Measurements from ENCODE around the gene CD55.
A peak's percentile ranks its signal among the peaks of the same experiment; 100 is the strongest.

- peak; percentile 59 for TF ChIP-seq CTCF (IDR thresholded peaks at IDR 0.05; ENCODE audit: poor library complexity, severe bottlenecking)
- TF ChIP-seq EZH2 (IDR thresholded peaks at IDR 0.05; ENCODE audit: borderline replicate concordance, insufficient read depth, low read length, poor library complexity, severe bottlenecking), result no peak
- TF ChIP-seq TAF1 (IDR thresholded peaks at IDR 0.05; ENCODE audit: low read depth), result peak; percentile 28
- no peak for TF ChIP-seq EP300 (conservative IDR thresholded peaks at IDR 0.05; ENCODE audit: poor library complexity, severe bottlenecking)
- peak; percentile 36 for TF ChIP-seq SMC3 (conservative IDR thresholded peaks at IDR 0.05; ENCODE audit: poor library complexity)
- TF ChIP-seq POLR2AphosphoS5 (IDR thresholded peaks at IDR 0.05), result no peak
- TF ChIP-seq RAD21 (conservative IDR thresholded peaks at IDR 0.05), result no peak
- peak; percentile 26 for TF ChIP-seq REST (IDR thresholded peaks at IDR 0.05; ENCODE audit: borderline replicate concordance)
- TF ChIP-seq MXI1 (conservative IDR thresholded peaks at IDR 0.05; ENCODE audit: poor library complexity, severe bottlenecking), result peak; percentile 61
Measured at GRCh38 chr1:207321079-207321789, at the start of gene CD55.

Data from neural cell (in vitro differentiated cells).